Mammary epithelial cell (primary cell): ENCODE data around the gene TUBB2A.
"Not testable (repeated sequence)": the region's sequence is repeated elsewhere in the genome, so short reads cannot be mapped to it uniquely, and the experiment has no call there.

Source experiments
- CTCF ChIP-seq, 2 donors: IDR thresholded peaks in 1 of 2; conservative IDR thresholded peaks in 1 of 2; 2 replicates each; pipeline ENCODE4 v1.5.1; 2011 to 2012; ENCODE audit warnings: inconsistent platforms in 2 of 2, low read length in 2 of 2, mild to moderate bottlenecking in 2 of 2, control low read depth in 1 of 2, low read depth in 1 of 2; ENCODE audit not compliant: insufficient read depth in 1 of 2; ENCODE audit errors: extremely low read depth in 1 of 2
- EZH2 ChIP-seq: IDR thresholded peaks from 2 replicates; pipeline ENCODE4 v1.6.1; 2012; ENCODE audit warnings: low read length, inconsistent platforms, borderline replicate concordance

GRCh38 chr6:3178666-3179065, 21.3 kb upstream of the TUBB2A start:
- TF ChIP-seq EZH2; CTCF (conservative IDR thresholded peaks at IDR 0.05 in 1 of 2, IDR thresholded peaks at IDR 0.05 in 1 of 2; ENCODE audit: extremely low read depth in 1 of 2, insufficient read depth in 1 of 2, low read depth in 1 of 2, low read length in 2 of 2): not testable (repeated sequence)
